AG09309 (cell line): ENCODE results near the gene TGM3.

ENCODE experiments used
- DNase-seq: peaks from one replicate; pipeline ENCODE4 v3.0.0-alpha.2; 2010; ENCODE audit warnings: low read depth
- H3K4me3 ChIP-seq: 2 replicates; pipeline ENCODE4 v1.5.1; 2011; ENCODE audit warnings: mild to moderate bottlenecking, low read depth, low read length, moderate library complexity; ENCODE audit not compliant: control insufficient read depth
- CTCF ChIP-seq: IDR thresholded peaks from 2 replicates; pipeline ENCODE4 v1.5.1; 2011; ENCODE audit warnings: mild to moderate bottlenecking, low read depth, low read length, inconsistent platforms; ENCODE audit not compliant: insufficient read depth, control insufficient read depth; ENCODE audit errors: missing control alignments

Gene TGM3

GRCh38 chr20:2349801-2350200 is 54.0 kb downstream of the TGM3 start:
- H3K4me3 ChIP-seq, result no peak overlapping the region
- DNase-seq, result no peak
- TF ChIP-seq CTCF, result no peak

GRCh38 chr20:2350606-2351005 is 54.8 kb downstream of the TGM3 start:
- no peak overlapping the region for H3K4me3 ChIP-seq
- no peak for DNase-seq
- TF ChIP-seq CTCF, result no peak

GRCh38 chr20:2353231-2353630 is 57.4 kb downstream of the TGM3 start:
- DNase-seq, result no peak
- H3K4me3 ChIP-seq, result no peak overlapping the region
- TF ChIP-seq CTCF, result no peak

GRCh38 chr20:2357114-2357513 is 61.3 kb downstream of the TGM3 start:
- TF ChIP-seq CTCF, result no peak
- H3K4me3 ChIP-seq, result no peak overlapping the region
- no peak for DNase-seq

- H3K4me3 ChIP-seq, result no peak overlapping the region
- no peak for DNase-seq
- TF ChIP-seq CTCF, result no peak
Observed at GRCh38 chr20:2358006-2358405, 62.2 kb downstream of the TGM3 start.

- DNase-seq, result no peak
- TF ChIP-seq CTCF, result no peak
- no peak overlapping the region for H3K4me3 ChIP-seq
Observed at GRCh38 chr20:2361035-2361593, 65.3 kb downstream of the TGM3 start.

- TF ChIP-seq CTCF, result no peak
- no peak for DNase-seq
- H3K4me3 ChIP-seq, result no peak overlapping the region
Observed at GRCh38 chr20:2363187-2363586, 67.4 kb downstream of the TGM3 start.
